Muscle layer of colon (tissue), 2 donors: ENCODE data around the gene METTL26.

Source experiments
- H3K27ac ChIP-seq: one replicate; pipeline ENCODE4 v1.7.0; 2013; ENCODE audit warnings: low read depth, mild to moderate bottlenecking, low read length, moderate library complexity
- H3K27me3 ChIP-seq, 2 donors: one replicate each; pipeline ENCODE4 v1.7.0; 2013; ENCODE audit warnings: low read length in 2 of 2, mild to moderate bottlenecking in 2 of 2; ENCODE audit not compliant: insufficient read depth in 2 of 2, control insufficient read depth in 1 of 2
- H3K36me3 ChIP-seq: one replicate; pipeline ENCODE4 v1.7.0; 2013; ENCODE audit warnings: mild to moderate bottlenecking, low read length; ENCODE audit not compliant: insufficient read depth
- H3K4me1 ChIP-seq: one replicate; pipeline ENCODE4 v1.7.0; 2013; ENCODE audit warnings: mild to moderate bottlenecking, low read length; ENCODE audit not compliant: insufficient read depth
- H3K4me3 ChIP-seq, 2 donors: one replicate each; pipeline ENCODE4 v1.7.0; 2013; ENCODE audit warnings: low read length in 2 of 2, low read depth in 1 of 2, mild to moderate bottlenecking in 1 of 2, moderate library complexity in 1 of 2
- H3K9ac ChIP-seq: one replicate; pipeline ENCODE4 v1.7.0; 2013; ENCODE audit warnings: low read length
- H3K9me3 ChIP-seq: one replicate; pipeline ENCODE4 v1.7.0; 2013; ENCODE audit warnings: mild to moderate bottlenecking, low read length
- donor health status: abdominal sarcoma.
- donor health status: Adenocarcinoma of cecum.

Gene METTL26

DNA sequence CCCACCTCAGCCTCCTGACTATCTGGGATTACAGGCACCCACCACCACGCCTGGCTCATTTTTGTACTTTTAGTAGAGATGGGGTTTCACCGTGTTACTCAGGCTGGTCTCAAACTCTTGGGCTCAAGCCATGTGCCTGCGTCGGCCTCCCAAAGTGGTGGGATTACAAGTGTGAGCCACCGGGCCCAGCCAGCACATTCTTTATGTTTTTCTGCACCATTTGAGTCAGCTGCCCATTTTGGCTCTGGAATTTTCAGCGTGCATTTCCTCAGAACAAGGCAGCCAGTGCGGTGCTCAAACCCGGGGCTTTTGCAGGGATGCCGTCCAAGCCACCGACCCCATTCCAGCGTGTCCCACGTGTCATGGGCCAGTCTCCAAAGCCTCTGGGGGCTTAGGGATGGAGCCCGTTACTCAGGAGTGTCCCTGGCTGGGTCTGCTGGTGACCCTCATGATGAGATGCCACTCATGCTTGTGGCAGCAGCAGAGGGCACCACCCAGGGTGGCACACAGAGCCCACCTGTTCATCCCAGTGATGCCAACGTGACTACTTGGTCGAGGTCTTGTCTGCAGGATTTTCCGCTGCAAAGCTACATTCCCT lies 50.0 kb downstream of the METTL26 start:
- Histone ChIP-seq H3K4me3 (no peak overlapping the region), H3K4me1 (peaks cover 24% of the 10 kb centered on the region), H3K9ac (no peak overlapping the region), H3K9me3 (no peaks in the 10 kb centered on the region), H3K36me3 (no peaks in the 10 kb centered on the region), H3K27ac (no peak overlapping the region), H3K27me3 (peaks cover 0 to 4% of the 10 kb centered on the region in 2 donors)

DNA sequence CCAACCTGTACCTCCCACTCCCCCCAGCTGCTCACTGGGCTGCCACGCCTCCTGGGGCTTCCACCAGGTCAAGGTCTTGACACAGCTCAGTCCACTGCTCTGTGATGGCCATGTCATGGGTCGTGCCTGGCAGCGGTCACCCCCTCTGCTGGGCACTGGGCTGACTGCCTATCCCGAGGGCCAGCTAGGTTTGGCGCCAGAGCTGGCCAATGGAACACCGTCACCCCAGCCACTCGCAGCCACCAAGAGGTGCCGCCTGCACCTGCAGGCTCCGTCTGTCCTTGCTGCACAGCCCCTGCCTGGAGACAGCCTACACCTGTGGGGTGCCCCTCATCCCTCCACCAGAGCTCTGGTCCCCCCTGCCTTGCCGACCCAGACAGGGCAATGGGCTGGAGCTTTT lies 50.8 kb downstream of the METTL26 start:
- Histone ChIP-seq H3K27ac (no peak overlapping the region), H3K27me3 (peaks cover 0 to 4% of the 10 kb centered on the region in 2 donors), H3K9ac (no peak overlapping the region), H3K4me3 (no peak overlapping the region), H3K9me3 (no peaks in the 10 kb centered on the region), H3K4me1 (peaks cover 17% of the 10 kb centered on the region), H3K36me3 (no peaks in the 10 kb centered on the region)
